GM12873 (cell line): ENCODE data around the gene FMO1.

Experiments used
- CTCF ChIP-seq: IDR thresholded peaks from 2 replicates; pipeline ENCODE4 v1.5.1; 2012; ENCODE audit warnings: low read depth, mild to moderate bottlenecking, moderate library complexity, low read length, control low read depth; ENCODE audit not compliant: insufficient read depth; ENCODE audit errors: missing control alignments

FMO1 gene

DNA sequence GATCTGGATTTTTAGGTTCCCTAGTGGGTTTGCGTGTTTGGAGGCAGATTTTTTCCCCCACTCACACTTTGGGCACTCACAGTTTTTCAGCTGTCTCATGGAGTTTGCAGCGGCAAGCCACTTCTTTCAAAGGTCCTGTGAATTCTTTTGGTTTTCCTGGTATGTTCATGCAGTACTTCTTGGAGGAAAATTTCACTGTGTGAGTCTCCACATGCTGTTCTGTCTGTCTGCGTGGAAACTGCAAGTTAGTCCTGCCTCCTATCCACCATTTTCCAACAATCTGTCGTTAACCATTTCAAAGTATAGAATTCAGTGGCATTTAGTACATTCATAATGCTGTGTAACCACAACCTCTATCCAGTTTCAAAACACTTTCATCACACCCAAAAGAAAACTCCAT is 793 bp upstream of the FMO1 start:
- no peak for TF ChIP-seq CTCF

- no peak for TF ChIP-seq CTCF
Observed at GRCh38 chr1:171248841-171249240, 547 bp downstream of the FMO1 start.

DNA sequence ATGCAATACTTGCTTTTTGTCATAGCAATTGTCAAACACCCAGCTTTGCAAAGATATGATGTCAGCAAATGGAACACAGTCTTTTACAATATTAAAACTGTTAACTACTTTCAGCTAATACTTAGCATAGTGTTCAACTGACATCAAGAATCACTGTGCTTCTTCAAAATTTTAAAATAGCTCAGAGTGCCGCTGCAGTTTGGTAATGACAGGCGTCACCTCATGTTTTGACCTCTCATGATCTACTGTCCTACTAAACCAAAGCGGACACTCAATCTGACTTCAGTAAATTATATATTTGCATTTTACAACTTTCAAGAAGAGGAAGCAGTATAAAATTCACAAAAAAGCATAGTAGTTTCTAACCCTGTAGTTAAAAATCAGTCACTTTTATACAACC is 2.0 kb downstream of the FMO1 start:
- TF ChIP-seq CTCF: no peak

DNA sequence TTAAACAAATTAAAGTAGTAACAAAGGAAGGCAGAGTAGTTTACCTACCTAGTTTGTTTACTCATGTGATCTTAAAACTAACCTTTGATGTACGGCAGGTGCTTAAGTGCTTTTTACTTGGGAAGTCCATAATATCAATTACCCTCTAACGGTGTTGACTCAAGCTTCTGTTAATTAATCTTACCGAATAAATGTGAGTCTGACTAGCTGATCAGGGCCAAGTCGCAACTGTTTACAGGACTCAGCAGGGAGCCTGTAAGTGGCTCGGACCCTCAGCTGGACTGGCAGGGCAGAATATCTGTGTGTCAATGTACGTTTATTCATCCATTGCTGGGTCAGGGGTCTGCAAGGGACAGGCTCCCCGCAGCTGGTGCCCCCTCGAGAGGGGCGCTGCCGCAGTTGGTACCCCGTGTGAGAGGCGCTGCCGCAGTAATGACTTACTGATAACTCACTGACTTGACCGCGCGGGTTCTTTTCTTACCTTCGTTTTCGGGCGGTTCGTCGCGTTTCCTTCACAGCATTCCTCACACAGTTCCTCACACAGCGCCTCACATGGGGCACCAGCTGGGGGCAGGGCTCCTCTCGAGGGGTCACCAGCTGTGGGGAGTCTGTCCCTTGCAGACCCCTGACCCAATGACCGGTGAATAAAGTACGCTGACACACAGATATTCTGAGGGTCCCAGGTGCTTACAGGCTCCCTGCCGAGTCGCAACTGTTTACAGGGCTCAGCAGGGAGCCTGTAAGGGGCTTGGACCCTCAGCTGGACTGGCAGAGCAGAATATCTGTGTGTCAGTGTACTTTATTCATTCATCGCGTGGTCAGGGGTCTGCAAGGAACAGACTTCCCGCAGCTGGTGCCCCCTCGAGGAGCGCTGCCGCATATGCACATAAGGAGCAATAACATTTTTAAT is 3.0 kb downstream of the FMO1 start:
- peak; percentile 66 for TF ChIP-seq CTCF

DNA sequence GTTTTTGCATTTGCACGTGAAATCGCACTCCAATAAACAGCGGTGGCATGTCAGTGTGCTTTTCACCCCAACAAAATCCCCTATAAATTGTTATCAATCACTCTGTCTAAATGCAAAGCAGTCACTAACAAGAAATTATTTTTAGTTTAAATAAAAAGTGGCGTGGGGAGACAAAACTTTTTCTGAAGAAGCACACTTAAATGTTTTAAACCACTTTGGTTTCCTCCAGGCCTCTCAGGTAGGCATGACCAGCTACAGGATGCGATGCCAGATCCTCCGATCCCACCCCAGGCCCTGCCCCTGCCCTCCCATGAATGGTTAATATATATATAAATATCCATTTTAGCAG is 3.6 kb downstream of the FMO1 start:
- TF ChIP-seq CTCF: no peak

DNA sequence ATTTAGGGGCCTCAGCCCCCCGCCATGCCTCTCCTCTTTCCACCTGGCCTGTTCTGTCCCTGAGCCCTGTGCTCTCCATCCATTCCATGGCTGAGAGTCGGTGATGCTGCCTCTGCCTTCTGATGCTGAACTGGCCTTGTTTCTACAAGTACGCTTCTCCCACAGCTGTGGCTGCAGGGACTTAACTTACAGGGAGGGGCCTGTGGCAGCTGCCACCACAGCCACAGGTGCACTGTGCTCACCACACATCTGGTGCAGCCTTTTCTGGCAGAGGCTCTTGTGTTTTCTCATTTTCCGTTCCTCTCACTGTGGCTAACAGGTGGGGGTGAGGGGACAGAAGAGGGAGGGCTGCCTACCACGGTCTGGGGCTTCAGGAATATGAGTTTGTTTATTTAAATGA is 4.2 kb downstream of the FMO1 start:
- no peak for TF ChIP-seq CTCF

DNA sequence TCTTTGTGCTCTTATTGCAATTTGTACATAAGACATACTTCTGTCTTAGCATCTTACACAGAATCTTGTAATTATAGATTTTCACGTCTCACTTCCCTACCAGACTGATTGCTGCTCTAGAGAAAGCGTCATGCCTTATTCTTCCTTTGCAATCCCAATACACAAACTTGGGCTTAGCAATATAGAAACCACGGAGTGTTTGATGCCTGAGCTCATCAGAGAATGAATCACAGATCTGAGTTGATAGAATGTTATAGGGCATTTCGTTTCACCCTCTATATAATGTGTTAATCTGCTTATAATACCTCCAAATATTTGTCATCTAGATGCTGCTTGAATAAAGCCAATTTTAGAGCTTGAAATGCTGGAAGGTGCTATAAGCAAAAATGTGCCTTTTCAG is 6.6 kb downstream of the FMO1 start:
- no peak for TF ChIP-seq CTCF
